ENCODE results near the gene ACOT12.
"Not testable (repeated sequence)": the region's sequence is repeated elsewhere in the genome, so short reads cannot be mapped to it uniquely, and the experiment has no call there.

ACOT12 gene

DNA sequence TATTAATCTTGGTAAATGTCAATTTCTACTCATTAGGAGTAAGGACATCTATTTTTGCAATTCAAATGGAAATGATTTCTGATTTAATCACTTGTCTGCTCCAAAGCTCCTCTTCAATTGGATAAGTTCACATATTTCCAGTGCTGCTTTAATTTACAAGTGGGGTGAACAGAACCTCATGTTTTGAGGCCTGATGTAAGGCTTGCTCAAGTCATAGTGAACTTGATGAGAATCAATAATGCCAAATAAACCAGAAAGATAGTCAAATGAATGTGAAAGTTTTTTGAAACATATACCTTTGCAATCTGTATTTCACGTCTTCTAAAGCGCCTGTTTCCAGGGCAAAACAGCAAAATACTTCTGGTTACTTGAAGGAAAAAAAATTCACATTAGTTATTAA is 15.4 kb upstream of the ACOT12 start (continued):
- TF ChIP-seq, protein P1, sequence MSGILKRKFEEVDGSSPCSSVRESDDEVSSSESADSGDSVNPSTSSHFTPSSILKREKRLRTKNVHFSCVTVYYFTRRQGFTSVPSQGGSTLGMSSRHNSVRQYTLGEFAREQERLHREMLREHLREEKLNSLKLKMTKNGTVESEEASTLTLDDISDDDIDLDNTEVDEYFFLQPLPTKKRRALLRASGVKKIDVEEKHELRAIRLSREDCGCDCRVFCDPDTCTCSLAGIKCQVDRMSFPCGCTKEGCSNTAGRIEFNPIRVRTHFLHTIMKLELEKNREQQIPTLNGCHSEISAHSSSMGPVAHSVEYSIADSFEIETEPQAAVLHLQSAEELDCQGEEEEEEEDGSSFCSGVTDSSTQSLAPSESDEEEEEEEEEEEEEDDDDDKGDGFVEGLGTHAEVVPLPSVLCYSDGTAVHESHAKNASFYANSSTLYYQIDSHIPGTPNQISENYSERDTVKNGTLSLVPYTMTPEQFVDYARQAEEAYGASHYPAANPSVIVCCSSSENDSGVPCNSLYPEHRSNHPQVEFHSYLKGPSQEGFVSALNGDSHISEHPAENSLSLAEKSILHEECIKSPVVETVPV (CRISPR knock-in tag; IDR thresholded peaks at IDR 0.05), result no peak
- TF ChIP-seq TCF4 (CRISPR knock-in tag; IDR thresholded peaks at IDR 0.05; ENCODE audit: borderline replicate concordance) (no peak), ZFP30 (CRISPR knock-in tag; IDR thresholded peaks at IDR 0.05) (no peak), CSDC2 (CRISPR knock-in tag; IDR thresholded peaks at IDR 0.05) (no peak), ZNF70 (CRISPR knock-in tag; IDR thresholded peaks at IDR 0.05) (no peak), TOX (CRISPR knock-in tag; IDR thresholded peaks at IDR 0.05; ENCODE audit: borderline replicate concordance) (no peak), ARNTL (CRISPR knock-in tag; IDR thresholded peaks at IDR 0.05; ENCODE audit: borderline replicate concordance, low read depth) (no peak)

DNA sequence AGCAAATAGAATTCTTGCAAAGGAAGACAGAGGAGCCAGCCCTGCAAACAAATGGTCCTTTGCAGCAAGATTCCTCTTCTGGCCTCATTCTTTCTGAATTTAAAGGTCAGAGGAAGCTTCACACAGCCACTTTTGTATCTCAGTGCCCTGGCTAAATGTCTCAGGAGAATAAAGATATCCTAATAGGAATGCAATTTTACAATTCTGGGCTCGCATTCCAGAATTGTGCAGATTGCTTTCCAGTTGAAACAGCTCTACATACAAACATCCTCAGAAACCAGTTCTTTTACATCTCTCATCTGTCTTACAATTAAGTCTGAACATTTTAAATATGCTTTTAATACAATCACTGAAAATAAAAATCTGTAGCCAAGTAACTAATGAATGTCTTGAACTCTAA is 14.6 kb upstream of the ACOT12 start:
- TF ChIP-seq TCF4 (CRISPR knock-in tag; IDR thresholded peaks at IDR 0.05; ENCODE audit: borderline replicate concordance) (no peak), ISL1 (CRISPR knock-in tag; IDR thresholded peaks at IDR 0.05) (peak; percentile 50; the same call in 1 of the 2 replicates), ZFP30 (CRISPR knock-in tag; IDR thresholded peaks at IDR 0.05) (no peak)
- no peak for ATAC-seq

DNA sequence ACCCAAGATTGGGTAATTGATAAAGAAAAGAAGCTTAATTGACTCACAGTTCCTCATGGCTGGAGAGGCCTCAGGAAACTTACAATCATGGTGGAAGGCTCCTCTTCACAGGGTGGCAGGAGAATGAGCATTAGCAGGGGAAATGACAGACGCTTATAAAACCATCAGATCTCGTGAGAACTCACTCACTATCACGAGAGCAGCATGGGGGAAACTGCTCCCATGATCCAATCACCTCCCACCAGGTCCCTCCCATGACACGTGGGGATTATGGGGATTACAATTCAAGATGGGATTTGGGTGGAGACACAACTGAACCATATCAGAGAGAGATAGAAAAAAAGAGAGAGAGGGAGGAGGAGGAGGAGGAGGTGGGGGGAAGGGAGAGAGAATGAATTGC is 13.9 kb upstream of the ACOT12 start:
- not testable (repeated sequence) for ATAC-seq

DNA sequence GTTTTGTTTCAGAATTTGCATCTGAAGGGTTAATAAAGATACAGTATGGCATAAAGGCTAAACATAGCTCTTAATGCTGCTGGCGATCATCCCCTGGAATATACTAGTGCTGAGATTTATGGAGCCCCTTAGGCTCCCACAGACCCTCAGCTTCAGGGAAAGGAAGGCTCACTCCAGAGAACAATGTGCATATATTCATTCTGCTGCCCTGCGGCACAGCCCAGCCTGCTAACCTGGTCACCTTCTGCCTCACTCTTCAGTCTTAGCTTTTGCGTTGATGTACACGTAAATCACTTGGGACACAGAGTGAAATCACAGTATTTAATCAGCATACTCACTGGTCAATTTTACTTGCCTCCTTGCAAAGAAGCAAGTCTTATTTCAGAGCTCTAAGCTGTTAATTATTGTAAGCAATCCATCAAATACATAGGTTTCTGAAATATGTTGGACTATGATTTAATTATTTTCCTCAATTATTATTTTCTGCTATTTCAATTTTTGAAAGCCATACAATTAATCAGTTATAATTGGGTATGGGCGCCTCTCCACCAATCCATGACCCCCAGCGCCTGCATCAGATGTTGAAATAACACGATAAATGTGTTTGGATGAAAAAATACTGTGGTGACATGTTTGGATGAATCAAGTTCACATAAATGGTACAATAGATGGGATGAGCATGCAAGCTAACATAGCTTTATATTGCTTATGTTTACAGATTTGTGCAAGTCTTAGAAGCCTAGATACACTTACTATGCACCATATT is 11.4 kb upstream of the ACOT12 start:
- ATAC-seq, result no peak
- TF ChIP-seq, protein P2, sequence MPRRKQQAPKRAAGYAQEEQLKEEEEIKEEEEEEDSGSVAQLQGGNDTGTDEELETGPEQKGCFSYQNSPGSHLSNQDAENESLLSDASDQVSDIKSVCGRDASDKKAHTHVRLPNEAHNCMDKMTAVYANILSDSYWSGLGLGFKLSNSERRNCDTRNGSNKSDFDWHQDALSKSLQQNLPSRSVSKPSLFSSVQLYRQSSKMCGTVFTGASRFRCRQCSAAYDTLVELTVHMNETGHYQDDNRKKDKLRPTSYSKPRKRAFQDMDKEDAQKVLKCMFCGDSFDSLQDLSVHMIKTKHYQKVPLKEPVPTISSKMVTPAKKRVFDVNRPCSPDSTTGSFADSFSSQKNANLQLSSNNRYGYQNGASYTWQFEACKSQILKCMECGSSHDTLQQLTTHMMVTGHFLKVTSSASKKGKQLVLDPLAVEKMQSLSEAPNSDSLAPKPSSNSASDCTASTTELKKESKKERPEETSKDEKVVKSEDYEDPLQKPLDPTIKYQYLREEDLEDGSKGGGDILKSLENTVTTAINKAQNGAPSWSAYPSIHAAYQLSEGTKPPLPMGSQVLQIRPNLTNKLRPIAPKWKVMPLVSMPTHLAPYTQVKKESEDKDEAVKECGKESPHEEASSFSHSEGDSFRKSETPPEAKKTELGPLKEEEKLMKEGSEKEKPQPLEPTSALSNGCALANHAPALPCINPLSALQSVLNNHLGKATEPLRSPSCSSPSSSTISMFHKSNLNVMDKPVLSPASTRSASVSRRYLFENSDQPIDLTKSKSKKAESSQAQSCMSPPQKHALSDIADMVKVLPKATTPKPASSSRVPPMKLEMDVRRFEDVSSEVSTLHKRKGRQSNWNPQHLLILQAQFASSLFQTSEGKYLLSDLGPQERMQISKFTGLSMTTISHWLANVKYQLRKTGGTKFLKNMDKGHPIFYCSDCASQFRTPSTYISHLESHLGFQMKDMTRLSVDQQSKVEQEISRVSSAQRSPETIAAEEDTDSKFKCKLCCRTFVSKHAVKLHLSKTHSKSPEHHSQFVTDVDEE (CRISPR knock-in tag; IDR thresholded peaks at IDR 0.05), result no peak
- TF ChIP-seq, protein P3, sequence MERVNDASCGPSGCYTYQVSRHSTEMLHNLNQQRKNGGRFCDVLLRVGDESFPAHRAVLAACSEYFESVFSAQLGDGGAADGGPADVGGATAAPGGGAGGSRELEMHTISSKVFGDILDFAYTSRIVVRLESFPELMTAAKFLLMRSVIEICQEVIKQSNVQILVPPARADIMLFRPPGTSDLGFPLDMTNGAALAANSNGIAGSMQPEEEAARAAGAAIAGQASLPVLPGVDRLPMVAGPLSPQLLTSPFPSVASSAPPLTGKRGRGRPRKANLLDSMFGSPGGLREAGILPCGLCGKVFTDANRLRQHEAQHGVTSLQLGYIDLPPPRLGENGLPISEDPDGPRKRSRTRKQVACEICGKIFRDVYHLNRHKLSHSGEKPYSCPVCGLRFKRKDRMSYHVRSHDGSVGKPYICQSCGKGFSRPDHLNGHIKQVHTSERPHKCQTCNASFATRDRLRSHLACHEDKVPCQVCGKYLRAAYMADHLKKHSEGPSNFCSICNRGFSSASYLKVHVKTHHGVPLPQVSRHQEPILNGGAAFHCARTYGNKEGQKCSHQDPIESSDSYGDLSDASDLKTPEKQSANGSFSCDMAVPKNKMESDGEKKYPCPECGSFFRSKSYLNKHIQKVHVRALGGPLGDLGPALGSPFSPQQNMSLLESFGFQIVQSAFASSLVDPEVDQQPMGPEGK (CRISPR knock-in tag; IDR thresholded peaks at IDR 0.05; ENCODE audit: borderline replicate concordance), result no peak
- TF ChIP-seq ZFP3 (CRISPR knock-in tag; IDR thresholded peaks at IDR 0.05) (no peak), ARNTL (CRISPR knock-in tag; IDR thresholded peaks at IDR 0.05; ENCODE audit: borderline replicate concordance, low read depth) (no peak), PPARA (CRISPR knock-in tag; IDR thresholded peaks at IDR 0.05; ENCODE audit: borderline replicate concordance) (no peak), RARB (CRISPR knock-in tag; IDR thresholded peaks at IDR 0.05) (no peak), OSR1 (CRISPR knock-in tag; IDR thresholded peaks at IDR 0.05) (no peak), ESRRG (CRISPR knock-in tag; IDR thresholded peaks at IDR 0.05) (no peak), ZNF70 (CRISPR knock-in tag; IDR thresholded peaks at IDR 0.05) (no peak)

DNA sequence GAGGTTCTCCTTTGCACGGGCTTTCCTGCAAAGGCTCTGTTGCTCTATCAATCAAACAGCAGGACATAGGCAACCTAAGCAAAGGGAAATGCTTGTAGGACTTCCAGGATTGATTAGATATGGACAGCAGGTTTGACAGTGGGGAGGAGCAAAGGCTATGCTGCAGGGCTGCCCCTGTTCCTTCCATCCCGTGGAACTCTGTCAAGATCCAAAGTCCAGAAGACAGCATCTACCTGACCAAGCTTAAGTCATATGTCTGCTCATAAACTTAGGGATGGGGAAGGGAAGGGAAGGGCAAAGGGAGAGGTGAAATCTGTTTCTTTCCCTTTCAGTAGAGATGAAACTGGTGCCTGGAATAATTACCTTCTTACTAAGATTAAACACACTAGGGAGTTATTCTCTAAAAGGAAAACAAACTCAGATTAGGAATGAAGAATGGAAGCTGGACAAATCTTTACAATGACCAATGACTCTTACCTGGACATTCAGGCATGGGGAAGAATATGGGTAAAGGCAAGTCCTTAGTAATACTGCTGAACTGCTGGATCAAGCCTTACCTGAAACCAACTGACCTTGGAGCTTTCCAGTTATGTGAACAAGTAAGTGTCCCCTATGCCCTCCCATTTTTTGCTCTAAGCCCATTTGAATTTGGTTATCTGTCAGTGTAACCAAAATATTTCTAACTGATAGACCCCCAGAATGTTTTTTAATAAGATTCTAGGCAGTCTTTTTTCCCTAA is 8.4 kb upstream of the ACOT12 start:
- ATAC-seq, result no peak

DNA sequence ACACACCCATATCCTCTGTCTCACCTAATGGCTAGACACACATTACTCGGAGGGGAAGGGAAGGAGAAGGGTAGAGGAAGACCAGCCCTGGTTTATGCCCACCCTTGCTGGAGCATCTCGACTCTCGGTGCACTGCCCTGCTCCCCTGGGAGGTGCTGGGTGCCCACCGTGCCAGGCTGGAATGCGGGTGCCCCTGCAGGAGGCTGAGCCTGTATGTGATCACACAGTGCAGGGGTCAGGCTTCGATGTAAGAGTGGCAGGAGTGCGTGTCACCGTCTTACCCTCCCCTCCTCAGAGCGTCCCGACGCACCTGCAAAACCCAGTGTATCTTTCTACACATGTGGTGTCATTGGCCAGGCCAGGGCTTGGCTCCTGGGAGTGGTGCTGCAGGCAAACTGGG is 7.3 kb upstream of the ACOT12 start:
- no peak for ATAC-seq
- TF ChIP-seq ZNF8 (CRISPR knock-in tag; IDR thresholded peaks at IDR 0.05) (no peak), ARNTL (CRISPR knock-in tag; IDR thresholded peaks at IDR 0.05; ENCODE audit: borderline replicate concordance, low read depth) (no peak), RARB (CRISPR knock-in tag; IDR thresholded peaks at IDR 0.05) (no peak), TCF4 (CRISPR knock-in tag; IDR thresholded peaks at IDR 0.05; ENCODE audit: borderline replicate concordance) (no peak), ZNF70 (CRISPR knock-in tag; IDR thresholded peaks at IDR 0.05) (no peak), ESRRG (CRISPR knock-in tag; IDR thresholded peaks at IDR 0.05) (no peak), ZFP3 (CRISPR knock-in tag; IDR thresholded peaks at IDR 0.05) (no peak), CSDC2 (CRISPR knock-in tag; IDR thresholded peaks at IDR 0.05) (no peak), ZC3H10 (CRISPR knock-in tag; IDR thresholded peaks at IDR 0.05) (no peak)
- TF ChIP-seq, protein P4, sequence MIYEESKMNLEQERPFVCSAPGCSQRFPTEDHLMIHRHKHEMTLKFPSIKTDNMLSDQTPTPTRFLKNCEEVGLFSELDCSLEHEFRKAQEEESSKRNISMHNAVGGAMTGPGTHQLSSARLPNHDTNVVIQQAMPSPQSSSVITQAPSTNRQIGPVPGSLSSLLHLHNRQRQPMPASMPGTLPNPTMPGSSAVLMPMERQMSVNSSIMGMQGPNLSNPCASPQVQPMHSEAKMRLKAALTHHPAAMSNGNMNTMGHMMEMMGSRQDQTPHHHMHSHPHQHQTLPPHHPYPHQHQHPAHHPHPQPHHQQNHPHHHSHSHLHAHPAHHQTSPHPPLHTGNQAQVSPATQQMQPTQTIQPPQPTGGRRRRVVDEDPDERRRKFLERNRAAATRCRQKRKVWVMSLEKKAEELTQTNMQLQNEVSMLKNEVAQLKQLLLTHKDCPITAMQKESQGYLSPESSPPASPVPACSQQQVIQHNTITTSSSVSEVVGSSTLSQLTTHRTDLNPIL (CRISPR knock-in tag; IDR thresholded peaks at IDR 0.05; ENCODE audit: low read depth), result no peak
- TF ChIP-seq, protein P1 (CRISPR knock-in tag; IDR thresholded peaks at IDR 0.05), result no peak

More for the DNA sequence above, 8.4 kb upstream of the ACOT12 start:
- TF ChIP-seq ZFP3 (CRISPR knock-in tag; IDR thresholded peaks at IDR 0.05) (no peak), ZC3H10 (CRISPR knock-in tag; IDR thresholded peaks at IDR 0.05) (no peak), ESRRG (CRISPR knock-in tag; IDR thresholded peaks at IDR 0.05) (no peak), BACH2 (CRISPR knock-in tag; IDR thresholded peaks at IDR 0.05; ENCODE audit: borderline replicate concordance) (no peak), ZFP30 (CRISPR knock-in tag; IDR thresholded peaks at IDR 0.05) (no peak)

Data from SK-N-SH treated with all-trans-retinoic acid at 6 μM for 48 hours (cell line).